ENCODE data around the gene FUBP1.

GRCh38 chr1:77975386-77975785 is 3.5 kb downstream of the FUBP1 start:
- no peak for TF ChIP-seq CTCF (IDR thresholded peaks at IDR 0.05)
- no peak for TF ChIP-seq POLR2A (IDR thresholded peaks at IDR 0.05)
